KOPT-K1 (cell line): ENCODE data around the gene BAG2.
A peak's percentile ranks its signal among the peaks of the same experiment; 100 is the strongest.

Experiments used
- H3K27ac ChIP-seq: fragments of 200-600 bp; sonication (generic); 2 replicates; pipeline ENCODE4 v1.5.1; 2016; ENCODE audit warnings: antibody characterized with exemption, mild to moderate bottlenecking, low read depth, low read length; ENCODE audit not compliant: poor library complexity, severe bottlenecking
- H3K36me3 ChIP-seq: fragments of 200-600 bp; sonication (generic); 2 replicates; pipeline ENCODE4 v1.5.1; 2017; ENCODE audit warnings: antibody characterized with exemption, mild to moderate bottlenecking, low read length, moderate library complexity; ENCODE audit not compliant: insufficient read depth
- H3K9me3 ChIP-seq: fragments of 200-600 bp; sonication (generic); 2 replicates; pipeline ENCODE4 v1.5.1; 2017; ENCODE audit warnings: antibody characterized with exemption, low read length, mild to moderate bottlenecking; ENCODE audit not compliant: insufficient read depth, poor library complexity, severe bottlenecking

The BAG2 gene

DNA sequence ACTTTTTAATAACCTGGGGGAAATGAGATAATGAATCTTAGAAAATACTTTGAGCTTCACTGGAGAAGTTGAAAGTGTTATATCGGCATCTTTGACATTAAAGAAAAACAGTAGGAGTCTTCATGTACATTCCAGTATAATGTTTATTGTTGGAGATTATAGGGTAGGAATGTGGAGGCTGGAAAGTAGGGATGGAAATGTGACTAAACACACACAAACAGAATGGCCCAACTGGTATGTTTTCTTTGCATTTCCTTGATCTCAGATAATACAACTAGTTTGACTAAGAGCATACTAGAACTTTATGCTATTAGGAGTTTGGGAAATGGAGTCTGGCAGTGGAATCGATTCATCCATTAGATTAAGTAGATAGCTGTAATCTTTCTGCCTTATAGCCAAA, 10.1 kb upstream of the BAG2 start:
- H3K36me3 ChIP-seq: peaks cover 62% of the 10 kb centered on the region
- H3K27ac ChIP-seq: no peak overlapping the region
- H3K9me3 ChIP-seq: peaks cover 12% of the 10 kb centered on the region

DNA sequence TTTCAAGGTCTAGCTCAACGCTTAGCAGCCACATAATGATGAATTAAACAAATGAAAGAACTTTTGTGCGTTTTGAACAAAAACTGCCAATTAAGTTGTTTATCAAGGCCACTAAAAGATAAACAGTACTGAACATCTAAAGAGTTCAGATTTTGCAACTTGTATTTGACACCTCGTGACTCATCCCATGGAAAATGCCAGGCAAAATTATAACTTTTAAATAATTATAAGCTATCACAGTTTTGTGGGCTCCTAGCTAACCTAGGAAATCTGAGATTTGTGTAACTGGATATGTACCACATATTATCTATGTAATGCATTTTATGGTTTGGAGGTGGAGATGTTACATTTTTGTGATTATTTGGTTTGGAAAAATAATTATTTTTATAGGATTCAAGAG, 9.6 kb upstream of the BAG2 start:
- H3K9me3 ChIP-seq: peaks cover 12% of the 10 kb centered on the region
- H3K27ac ChIP-seq: no peak overlapping the region
- H3K36me3 ChIP-seq: peaks cover 67% of the 10 kb centered on the region

DNA sequence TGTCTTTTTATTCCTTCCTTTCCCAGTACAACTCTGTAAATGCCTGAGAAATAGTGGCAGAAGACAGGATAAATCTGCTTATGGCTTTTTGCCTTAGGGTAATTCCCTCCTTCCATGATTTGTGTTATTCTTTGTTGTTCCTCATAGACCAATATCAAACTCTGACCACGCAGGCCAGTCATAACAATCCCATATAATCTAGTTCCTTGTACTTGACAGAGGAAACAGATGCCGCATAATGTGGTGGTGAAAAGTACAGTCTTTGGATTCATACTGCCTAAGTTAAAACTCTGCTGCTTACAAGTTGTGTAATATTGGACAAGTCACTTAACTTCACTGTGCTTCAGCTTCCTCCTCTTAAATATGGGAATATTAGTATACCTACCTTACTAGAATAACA, 8.2 kb upstream of the BAG2 start:
- no peak overlapping the region for H3K27ac ChIP-seq
- H3K36me3 ChIP-seq: peaks cover 64% of the 10 kb centered on the region
- peaks cover 12% of the 10 kb centered on the region for H3K9me3 ChIP-seq

DNA sequence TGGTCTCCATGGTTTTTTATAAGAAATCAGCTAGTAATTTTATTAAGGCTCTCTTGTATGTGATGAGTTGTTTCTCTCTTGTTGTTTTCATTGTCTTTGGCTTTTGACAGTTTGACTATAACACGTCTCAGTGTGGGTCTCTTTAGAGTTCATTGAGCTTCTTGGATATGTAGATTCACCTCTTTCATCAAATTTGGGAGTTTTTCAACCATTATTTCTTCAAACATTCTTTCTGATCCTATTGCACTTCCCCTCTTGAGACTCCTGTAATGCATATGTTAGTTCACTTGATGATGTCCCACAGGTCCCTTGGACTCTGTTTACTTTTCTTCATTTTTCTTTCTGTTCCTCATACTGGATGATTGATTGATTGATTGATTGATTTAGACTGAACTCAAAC, 7.0 kb upstream of the BAG2 start:
- Histone ChIP-seq H3K27ac (no peak overlapping the region), H3K9me3 (peaks cover 12% of the 10 kb centered on the region), H3K36me3 (peaks cover 62% of the 10 kb centered on the region)

DNA sequence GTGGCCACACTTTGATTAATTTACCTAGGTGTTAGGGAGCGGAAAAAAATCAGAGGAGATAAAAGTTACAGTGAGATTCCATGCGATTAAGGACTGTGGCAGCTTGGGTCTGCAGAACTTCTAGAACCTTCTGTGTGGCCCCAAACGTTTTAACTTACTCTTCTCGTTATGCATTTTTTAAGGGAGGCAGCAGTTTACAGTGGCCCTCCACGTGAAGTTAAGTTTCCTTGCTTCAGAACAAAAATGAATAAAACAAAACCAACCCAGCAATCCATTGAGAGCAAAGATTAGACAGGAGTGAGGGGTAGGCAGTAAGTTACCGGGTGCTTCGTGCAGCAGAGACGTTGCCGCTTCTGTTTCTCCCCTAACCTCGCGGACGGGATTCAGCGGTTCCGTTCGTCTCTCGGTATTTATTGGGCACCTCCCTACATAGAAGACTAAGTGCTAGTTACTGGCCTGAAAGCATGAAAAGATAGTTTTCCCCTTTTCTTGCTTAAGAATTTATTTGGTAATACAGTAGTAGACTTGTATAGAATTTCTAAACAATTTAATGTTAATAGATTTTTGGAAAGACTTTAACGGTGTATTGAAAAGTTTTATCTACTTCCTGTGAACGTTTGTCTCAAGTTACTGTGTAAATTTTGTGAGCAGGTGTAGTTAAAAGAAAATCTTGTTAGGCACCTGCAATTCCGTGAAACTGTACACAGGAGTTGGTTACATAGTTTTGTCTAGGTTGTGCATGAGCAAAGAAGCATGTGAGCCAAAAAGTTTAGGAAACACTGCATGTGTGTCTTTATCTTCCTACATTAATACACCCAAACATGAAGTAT, 1.1 kb downstream of the BAG2 start:
- Histone ChIP-seq H3K27ac (peak overlapping the region; percentile 67), H3K9me3 (no peaks in the 10 kb centered on the region), H3K36me3 (peaks cover 2% of the 10 kb centered on the region)

DNA sequence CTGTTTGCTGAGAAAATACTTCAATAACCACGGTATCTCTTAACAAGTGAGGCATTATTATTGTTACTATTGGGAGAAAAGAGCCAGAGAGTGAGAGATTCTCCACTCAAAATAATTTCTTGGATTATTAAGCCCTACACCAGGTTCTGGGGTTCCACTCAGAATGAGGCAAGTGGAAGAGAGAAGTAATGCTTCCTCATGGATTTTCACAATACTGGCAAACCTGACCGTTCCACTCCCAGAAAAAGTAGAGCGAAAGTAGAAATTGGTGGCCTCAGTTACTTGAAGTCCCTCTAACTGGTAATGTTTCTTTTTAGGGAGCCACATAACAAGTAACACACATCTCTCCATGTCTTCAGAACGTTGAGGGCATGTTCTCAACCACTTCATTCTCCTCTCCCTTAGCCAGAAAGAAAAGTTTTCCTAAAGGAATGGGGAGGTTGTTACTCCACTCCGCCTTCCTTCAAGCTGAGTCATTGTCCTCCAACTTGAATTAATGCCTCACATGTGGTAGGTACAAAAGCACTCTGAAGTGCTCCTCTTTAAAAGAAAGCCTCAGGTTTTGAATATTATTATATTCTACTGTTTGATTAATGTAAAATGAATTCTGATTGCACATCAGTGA, 1.9 kb downstream of the BAG2 start:
- H3K9me3 ChIP-seq: no peaks in the 10 kb centered on the region
- peak overlapping the region; percentile 67 for H3K27ac ChIP-seq
- H3K36me3 ChIP-seq: peaks cover 4% of the 10 kb centered on the region

DNA sequence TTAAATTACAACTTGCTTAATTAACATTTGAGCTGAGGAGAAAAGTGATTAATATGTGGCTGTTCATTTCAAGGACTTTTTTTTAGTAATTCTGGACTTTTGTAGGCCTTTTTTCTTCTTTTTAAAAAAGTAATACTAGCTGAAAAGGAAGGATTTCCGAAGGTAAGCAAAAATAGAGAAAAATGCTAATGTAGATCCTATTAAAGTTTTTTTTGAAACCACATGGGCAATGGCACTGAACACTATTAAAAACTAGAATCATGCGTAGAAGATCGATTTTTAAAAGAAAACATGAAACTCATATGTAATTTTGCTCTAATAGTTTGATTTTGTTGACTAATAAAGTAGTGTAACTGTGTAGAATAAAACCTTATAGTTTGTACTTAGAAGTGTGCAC, 2.4 kb downstream of the BAG2 start:
- Histone ChIP-seq H3K36me3 (peaks cover 5% of the 10 kb centered on the region), H3K9me3 (no peaks in the 10 kb centered on the region), H3K27ac (no peak overlapping the region)

DNA sequence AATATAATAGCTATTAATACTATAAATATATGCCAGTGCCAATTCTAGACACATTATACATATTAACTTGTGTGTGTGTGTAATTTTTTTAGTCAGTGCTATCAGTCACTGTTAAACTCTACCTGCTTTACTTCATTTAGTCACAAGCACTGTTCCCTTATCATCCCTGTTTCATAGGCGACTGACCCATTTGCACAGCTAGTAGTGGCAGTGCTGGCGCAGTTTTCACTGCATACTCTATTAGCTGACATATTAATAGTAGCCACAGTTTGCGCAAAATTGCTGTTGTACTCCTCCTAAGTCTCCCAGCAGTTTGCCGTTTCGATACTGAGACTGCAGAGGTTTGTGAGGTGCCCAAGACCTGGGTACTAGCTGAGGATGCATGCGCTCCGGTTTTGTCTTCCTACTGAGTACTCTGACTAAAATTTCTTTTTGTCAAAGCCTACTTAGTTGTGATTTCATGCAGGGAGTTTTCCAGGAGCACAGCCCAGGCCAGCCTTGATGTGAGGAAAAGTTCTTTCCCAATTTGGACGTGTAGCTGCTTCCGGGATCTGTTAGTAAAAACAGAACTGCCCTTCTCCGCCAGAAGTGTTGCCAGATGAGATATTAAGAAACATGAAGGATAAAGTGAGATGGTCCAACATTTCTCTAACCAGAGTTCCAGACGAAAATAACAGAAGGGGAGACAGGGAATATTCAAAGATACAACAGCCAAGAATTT, 5.6 kb downstream of the BAG2 start:
- Histone ChIP-seq H3K36me3 (peaks cover 17% of the 10 kb centered on the region), H3K27ac (no peak overlapping the region)

DNA sequence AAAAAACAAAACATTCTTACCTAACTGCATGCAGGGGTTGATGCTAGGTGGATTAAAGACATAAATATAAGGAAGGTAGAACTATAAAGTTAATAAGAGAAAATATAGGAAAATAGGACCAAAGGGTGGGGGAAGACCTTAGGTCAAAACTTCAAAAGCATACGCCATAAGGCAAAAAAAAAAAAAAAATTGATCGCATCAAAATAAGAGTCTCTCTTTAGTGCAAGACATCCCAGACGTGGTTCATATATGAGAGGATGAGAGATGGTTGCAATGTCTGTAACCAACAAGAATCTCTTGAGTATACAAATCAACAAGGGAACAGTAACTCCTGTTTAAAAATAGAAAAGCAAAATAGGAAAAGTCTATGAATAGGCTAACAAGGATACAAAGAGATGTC, 8.5 kb downstream of the BAG2 start:
- Histone ChIP-seq H3K27ac (no peak overlapping the region), H3K9me3 (no peaks in the 10 kb centered on the region), H3K36me3 (peaks cover 45% of the 10 kb centered on the region)

More for the DNA sequence above, 5.6 kb downstream of the BAG2 start:
- H3K9me3 ChIP-seq: no peaks in the 10 kb centered on the region

DNA sequence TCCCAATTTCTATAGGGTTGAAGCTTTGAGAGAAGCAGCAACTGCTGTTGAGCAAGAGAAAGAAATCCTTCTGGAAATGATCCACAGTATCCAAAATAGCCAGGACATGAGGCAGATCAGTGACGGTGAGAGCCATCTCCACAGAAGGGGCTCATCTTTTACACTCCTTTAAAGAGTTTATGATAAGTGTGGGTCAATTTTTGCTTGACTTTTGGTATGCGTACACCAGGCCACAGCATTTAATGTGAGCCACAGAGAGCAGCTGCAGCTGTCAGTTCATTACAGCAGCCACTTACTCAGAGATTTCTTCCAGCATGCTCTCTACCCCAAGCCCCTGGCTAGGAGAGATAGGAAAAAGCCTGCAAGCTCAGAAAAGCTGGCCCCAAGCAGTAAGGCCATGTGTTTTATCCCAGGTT, 9.9 kb downstream of the BAG2 start:
- Histone ChIP-seq H3K36me3 (peaks cover 50% of the 10 kb centered on the region), H3K27ac (no peak overlapping the region), H3K9me3 (no peaks in the 10 kb centered on the region)

DNA sequence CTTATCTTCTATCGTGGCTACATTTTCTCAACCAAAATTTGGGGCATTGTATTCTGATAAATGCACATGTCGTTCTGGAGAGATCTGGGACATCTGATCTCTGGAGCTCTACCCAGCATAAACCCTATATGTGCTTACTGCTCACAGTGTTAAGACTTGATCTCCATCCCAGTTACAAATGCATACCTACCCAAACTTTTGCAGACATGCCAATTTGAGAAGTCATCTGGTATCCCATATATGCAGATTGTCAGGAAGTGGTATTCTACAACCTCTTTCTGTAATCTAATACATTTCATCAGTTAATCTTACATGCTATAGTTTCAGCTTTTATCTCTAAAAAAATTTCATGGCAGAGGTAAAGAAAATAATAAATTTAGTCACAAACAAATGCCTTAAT, 11.2 kb downstream of the BAG2 start:
- peaks cover 56% of the 10 kb centered on the region for H3K36me3 ChIP-seq
- H3K27ac ChIP-seq: no peak overlapping the region
- no peaks in the 10 kb centered on the region for H3K9me3 ChIP-seq

DNA sequence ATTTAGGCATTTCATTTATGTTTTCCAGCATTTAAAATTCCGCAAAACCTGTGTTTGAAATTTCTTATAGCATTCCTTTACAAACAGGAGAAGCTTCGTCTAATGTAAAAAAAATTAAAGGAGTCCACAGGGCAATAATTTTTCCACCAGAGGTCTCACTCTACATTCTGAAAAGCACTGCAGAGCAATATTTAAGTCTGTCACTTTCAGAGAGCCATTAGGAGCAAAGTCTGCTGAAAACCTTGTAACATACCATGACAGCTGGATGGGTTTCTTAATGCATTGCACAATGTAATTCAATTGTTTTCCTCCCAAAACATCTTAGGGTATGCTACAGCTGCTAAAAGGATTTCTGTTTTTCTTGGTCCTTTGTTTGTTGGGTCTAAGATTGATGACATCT, 18.0 kb downstream of the BAG2 start:
- Histone ChIP-seq H3K36me3 (peaks cover 65% of the 10 kb centered on the region), H3K9me3 (no peaks in the 10 kb centered on the region), H3K27ac (no peak overlapping the region)

DNA sequence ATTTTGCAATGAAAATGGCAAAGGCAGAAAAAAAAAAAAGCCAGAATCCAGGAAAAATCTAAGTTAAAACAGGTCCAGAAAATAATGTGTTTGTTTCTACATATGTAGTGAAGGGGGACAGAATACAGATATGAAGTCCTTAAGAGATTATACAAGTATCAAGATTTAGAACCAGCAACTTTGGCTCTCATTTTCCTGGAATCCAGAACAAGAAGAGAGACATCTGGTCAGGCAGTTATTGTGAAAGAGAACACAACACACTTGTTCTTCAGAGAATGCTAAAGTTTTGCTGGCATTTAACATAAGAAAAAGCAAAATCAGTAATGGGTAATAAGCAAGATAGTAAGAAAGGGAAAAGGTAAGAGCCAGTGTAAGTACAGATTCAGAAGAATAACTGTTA, 21.1 kb downstream of the BAG2 start:
- H3K9me3 ChIP-seq: no peaks in the 10 kb centered on the region
- peaks cover 54% of the 10 kb centered on the region for H3K36me3 ChIP-seq
- no peak overlapping the region for H3K27ac ChIP-seq

DNA sequence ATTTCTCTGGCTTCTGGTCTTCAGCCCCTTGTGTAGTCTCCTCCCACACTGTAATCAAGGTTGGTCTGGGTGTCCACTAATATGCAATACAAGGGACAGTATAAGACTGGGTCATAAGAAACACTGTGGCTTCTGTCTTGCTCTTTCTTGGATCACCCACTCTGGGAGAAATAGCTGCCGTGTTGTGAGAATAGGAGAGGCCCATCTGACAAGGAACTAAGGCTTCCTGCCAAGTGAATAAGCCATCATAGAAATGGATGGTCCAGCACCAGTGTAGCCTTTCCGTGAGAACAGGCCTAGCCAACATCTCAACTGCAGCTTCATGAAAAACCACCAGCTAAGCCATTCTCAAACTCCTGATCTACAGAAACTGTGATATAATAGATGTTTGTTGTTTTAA, 23.3 kb downstream of the BAG2 start:
- H3K27ac ChIP-seq: no peak overlapping the region
- H3K36me3 ChIP-seq: peaks cover 38% of the 10 kb centered on the region

DNA sequence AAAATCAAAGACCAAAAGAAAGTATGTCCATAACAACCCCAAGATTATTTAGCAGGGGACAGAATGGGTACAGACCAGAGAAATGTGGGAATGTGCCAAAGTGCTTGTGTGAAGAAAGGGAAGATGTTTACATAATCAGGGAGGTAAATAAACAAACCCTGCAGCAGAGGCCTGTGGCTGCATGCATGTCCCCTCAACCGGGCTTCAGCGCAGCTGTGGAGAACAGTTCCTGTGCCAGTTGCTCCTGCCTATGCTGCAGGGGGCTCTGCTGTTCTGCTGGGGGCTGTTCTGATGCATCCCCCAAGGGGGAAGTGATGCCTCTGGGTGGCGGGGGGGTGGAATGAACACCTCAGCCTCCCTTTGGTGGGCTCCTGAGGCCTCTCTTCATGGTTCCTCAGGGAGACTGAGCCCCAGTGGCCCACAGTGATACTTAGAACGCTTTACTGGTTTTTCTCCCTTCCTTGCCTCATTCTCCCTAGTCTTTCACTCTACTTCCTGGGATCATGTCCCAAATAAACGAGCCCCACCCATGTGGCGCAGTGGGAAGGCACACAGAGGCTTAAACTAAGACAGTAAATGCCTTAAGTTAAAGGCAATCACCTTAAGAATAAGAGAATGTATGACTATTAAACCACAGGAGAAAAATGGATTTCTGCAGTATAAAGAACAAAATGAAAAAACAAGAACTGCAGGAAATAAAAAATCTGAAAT, 27.0 kb downstream of the BAG2 start:
- H3K36me3 ChIP-seq: peaks cover 5% of the 10 kb centered on the region
- no peak overlapping the region for H3K27ac ChIP-seq
- no peaks in the 10 kb centered on the region for H3K9me3 ChIP-seq

More for the DNA sequence above, 23.3 kb downstream of the BAG2 start:
- H3K9me3 ChIP-seq: no peaks in the 10 kb centered on the region
